HG02884 (cell line): ENCODE results near the gene SF3B4.
"Not testable (repeated sequence)": the region's sequence is repeated elsewhere in the genome, so short reads cannot be mapped to it uniquely, and the experiment has no call there.

Experiments used
- ATAC-seq: cut with Tn5 transposase; IDR thresholded peaks from one replicate; pipeline ENCODE4 v1.9.1; 2021; ENCODE audit warnings: mild to moderate bottlenecking, moderate library complexity; ENCODE audit not compliant: unreplicated experiment

SF3B4 gene

GRCh38 chr1:149888999-149889289 lies 38.7 kb downstream of the SF3B4 start:
- no peak for ATAC-seq

DNA sequence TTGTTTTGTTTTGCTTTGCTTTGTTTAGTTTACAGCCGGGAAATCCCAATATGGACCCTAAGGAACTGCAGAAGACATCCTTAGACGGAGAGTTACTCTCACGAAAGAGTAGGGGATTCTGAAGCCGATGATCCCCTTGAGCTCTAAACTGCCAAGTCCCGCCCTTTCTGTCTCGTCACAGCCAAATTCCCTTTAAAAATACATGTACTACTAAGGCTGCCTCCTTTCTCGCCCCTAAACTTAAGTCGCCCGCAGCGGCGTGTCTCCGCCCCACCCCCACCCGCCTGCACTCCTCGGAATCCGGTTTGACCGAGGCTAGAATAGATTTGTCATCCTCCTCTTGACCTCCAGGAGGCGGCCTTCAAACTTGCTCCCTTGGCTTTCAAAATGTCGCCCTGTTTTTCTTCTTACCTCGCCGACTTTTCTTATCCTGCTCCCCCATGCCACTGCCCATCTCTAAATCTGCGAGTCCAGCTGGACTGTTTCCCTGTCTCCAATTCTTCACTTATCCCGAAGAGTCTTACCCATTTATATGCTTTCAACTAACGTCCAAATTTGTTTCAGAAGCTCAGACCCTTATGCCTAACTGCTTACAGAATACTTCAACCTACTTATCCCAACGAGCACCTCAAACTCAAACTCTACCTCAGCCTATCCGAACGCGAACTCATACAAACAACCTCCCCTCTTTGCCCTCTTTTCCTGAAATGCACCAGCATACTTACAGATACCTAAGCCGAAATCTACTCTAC lies 39.2 kb downstream of the SF3B4 start:
- peak; percentile 25 for ATAC-seq

GRCh38 chr1:149887456-149888246 lies 40.0 kb downstream of the SF3B4 start:
- ATAC-seq = peak; percentile 46

- not testable (repeated sequence) for ATAC-seq
Observed at GRCh38 chr1:149887196-149887455, 40.5 kb downstream of the SF3B4 start.

- ATAC-seq = peak; percentile 54
Observed at GRCh38 chr1:149886396-149887195, 41.0 kb downstream of the SF3B4 start.

- ATAC-seq = not testable (repeated sequence)
Observed at GRCh38 chr1:149886121-149886395, 41.5 kb downstream of the SF3B4 start.

- no peak for ATAC-seq
Observed at GRCh38 chr1:149885339-149886120, 42.1 kb downstream of the SF3B4 start.

DNA sequence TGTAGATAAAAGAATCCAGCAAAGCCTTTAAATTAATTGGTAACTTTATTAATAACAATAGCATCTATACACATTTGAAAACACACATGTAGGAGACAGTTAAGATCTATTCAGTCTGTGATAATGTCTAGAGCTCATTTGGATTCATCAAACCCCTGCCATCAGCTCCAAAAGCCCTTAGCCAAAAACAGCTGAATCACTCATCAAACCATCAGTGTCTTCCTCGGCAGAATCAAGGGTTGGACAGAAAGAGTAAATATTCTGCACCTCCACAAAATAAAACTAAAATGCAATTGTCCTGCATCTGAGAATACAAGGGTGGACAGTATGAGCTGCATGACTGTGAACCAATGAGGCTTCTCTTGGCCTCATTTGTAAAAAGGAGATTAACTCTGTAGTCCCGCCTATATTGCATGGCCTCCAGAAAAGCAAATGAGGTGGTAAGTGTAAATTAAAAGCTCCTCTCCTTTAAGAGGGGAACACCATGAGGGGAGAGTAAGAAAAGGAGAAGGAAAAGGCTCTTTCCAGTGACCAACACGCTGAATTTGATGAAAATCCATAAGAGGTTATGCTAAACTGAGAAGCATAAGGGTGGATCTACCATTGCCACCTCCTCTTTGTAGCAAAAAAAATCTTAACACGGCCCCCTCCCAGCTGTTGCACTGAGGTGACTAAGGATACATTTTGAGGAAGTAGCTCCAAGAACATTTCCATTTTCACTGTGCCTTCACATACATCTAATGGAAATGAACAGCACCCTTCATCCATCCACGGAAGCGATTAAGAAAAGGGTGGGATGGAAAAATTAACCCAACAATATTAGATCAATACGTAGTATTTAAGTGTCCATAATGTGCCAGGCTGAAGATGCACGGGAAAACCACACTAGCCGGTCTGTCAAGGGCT lies 42.9 kb downstream of the SF3B4 start:
- no peak for ATAC-seq

GRCh38 chr1:149883598-149884247 lies 43.9 kb downstream of the SF3B4 start:
- no peak for ATAC-seq

- no peak for ATAC-seq
Observed at GRCh38 chr1:149881876-149882275, 45.7 kb downstream of the SF3B4 start.

DNA sequence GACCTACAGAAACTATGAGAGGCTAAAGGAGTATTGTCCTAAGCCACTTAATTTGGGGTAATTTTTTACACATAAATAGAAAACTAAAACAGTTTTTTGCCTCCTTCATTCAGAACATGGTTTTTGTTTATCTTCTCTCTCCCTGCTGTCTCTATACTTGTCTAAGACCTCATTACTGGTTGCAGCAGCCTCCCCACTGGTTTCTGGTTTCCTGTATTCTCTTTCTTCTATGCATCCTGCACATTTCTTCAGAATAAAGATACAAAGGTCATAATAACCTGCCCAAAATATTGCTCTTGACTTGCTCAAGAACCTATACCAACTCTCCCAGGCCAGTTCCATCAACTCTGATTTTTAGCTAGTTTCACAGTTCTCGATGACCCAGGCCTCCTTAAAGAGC lies 48.0 kb downstream of the SF3B4 start:
- no peak for ATAC-seq

- ATAC-seq = no peak
Observed at GRCh38 chr1:149877211-149877946, 50.2 kb downstream of the SF3B4 start.
